ENCODE data around the gene TTLL11.

GRCh38 chr9:121778252-121779225 is 314.6 kb downstream of the TTLL11 start:
- TF ChIP-seq, protein P1, sequence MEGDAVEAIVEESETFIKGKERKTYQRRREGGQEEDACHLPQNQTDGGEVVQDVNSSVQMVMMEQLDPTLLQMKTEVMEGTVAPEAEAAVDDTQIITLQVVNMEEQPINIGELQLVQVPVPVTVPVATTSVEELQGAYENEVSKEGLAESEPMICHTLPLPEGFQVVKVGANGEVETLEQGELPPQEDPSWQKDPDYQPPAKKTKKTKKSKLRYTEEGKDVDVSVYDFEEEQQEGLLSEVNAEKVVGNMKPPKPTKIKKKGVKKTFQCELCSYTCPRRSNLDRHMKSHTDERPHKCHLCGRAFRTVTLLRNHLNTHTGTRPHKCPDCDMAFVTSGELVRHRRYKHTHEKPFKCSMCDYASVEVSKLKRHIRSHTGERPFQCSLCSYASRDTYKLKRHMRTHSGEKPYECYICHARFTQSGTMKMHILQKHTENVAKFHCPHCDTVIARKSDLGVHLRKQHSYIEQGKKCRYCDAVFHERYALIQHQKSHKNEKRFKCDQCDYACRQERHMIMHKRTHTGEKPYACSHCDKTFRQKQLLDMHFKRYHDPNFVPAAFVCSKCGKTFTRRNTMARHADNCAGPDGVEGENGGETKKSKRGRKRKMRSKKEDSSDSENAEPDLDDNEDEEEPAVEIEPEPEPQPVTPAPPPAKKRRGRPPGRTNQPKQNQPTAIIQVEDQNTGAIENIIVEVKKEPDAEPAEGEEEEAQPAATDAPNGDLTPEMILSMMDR (optimal IDR thresholded peaks at IDR 0.05 in 1 of 3, IDR thresholded peaks at IDR 0.05 in 1 of 3, conservative IDR thresholded peaks at IDR 0.05 in 1 of 3; ENCODE audit: extremely low read depth in 1 of 3, insufficient read depth in 2 of 3, low read length in 3 of 3) = no peak
- no peak for TF ChIP-seq EZH2 (IDR thresholded peaks at IDR 0.05; ENCODE audit: low read length)

Measured in keratinocyte (primary cell).